Osteoblast (primary cell): ENCODE results near the gene NOSTRIN. TPM values are rescaled to one million over a fixed set of nuclear protein-coding genes. Genes with fewer than 3 reads are reported as not detected.
A peak's percentile ranks its signal among the peaks of the same experiment; 100 is the strongest.
"Not testable (repeated sequence)": the region's sequence is repeated elsewhere in the genome, so short reads cannot be mapped to it uniquely, and the experiment has no call there.

Experiments
- DNase-seq: peaks from one replicate; pipeline ENCODE4 v3.0.0; 2011; ENCODE audit warnings: low spot score, mixed read lengths; ENCODE audit not compliant: insufficient read length; ENCODE audit errors: missing footprints
- H2AFZ ChIP-seq: 2 replicates; pipeline ENCODE4 v1.6.0; 2011; ENCODE audit warnings: mild to moderate bottlenecking, low read length
- H3K27ac ChIP-seq: 2 replicates; pipeline ENCODE4 v1.5.1; 2011; ENCODE audit warnings: mild to moderate bottlenecking, low read depth, low read length, moderate library complexity
- H3K27me3 ChIP-seq: 2 replicates; pipeline ENCODE4 v1.6.0; 2012; ENCODE audit warnings: mild to moderate bottlenecking, control low read depth, inconsistent platforms, low read length, moderate library complexity; ENCODE audit not compliant: insufficient read depth
- H3K36me3 ChIP-seq: 2 replicates; pipeline ENCODE4 v1.5.1; 2011; ENCODE audit warnings: mild to moderate bottlenecking, low read length, control low read depth, moderate library complexity; ENCODE audit not compliant: insufficient read depth
- H3K4me1 ChIP-seq: 2 replicates; pipeline ENCODE4 v1.5.1; 2011; ENCODE audit warnings: mild to moderate bottlenecking, low read length, control low read depth, moderate library complexity; ENCODE audit not compliant: insufficient read depth
- H3K4me2 ChIP-seq: 2 replicates; pipeline ENCODE4 v1.6.0; 2011; ENCODE audit warnings: mild to moderate bottlenecking, low read length; ENCODE audit not compliant: insufficient read depth
- H3K4me3 ChIP-seq: fragments of 200-600 bp; sonication (generic); 3 replicates; pipeline ENCODE4 v1.5.1; 2012; ENCODE audit warnings: mild to moderate bottlenecking, low read length, inconsistent platforms; ENCODE audit not compliant: insufficient read depth
- H3K79me2 ChIP-seq: 2 replicates; pipeline ENCODE4 v1.6.0; 2012; ENCODE audit warnings: mild to moderate bottlenecking, low read length, control low read depth, inconsistent platforms; ENCODE audit not compliant: insufficient read depth
- H3K9me3 ChIP-seq: 2 replicates; pipeline ENCODE4 v1.5.1; 2011; ENCODE audit warnings: low read depth, low read length, control low read depth
- H4K20me1 ChIP-seq: 2 replicates; pipeline ENCODE4 v1.6.0; 2012; ENCODE audit warnings: mild to moderate bottlenecking, low read length, control low read depth; ENCODE audit not compliant: insufficient read depth
- total RNA-seq: library from RNA; depleted of rRNA; stranded (reverse); fragments of >200 nt; gene quantifications from 2 replicates; pipeline ENCODE4 v1.2.3, GENCODE V29; 2012
- TF ChIP-seq, protein P1 (sequence below): IDR thresholded peaks from 2 replicates; pipeline ENCODE4 v1.5.1; 2011; ENCODE audit warnings: mild to moderate bottlenecking, low read depth, low read length, moderate library complexity; ENCODE audit errors: extremely low read depth

The NOSTRIN gene
- total RNA-seq, 1 donor, result 1.4 TPM

GRCh38 chr2:168874368-168875054 is 72.1 kb downstream of the NOSTRIN start:
- Histone ChIP-seq H3K27me3 (no peaks in the 10 kb centered on the region), H3K9me3 (no peaks in the 10 kb centered on the region), H4K20me1 (no peaks in the 10 kb centered on the region), H2AFZ (peak overlapping the region; percentile 27), H3K79me2 (no peaks in the 10 kb centered on the region), H3K36me3 (no peaks in the 10 kb centered on the region), H3K4me3 (no peak overlapping the region), H3K4me1 (no peaks in the 10 kb centered on the region), H3K4me2 (no peak overlapping the region), H3K27ac (no peak overlapping the region)
- DNase-seq, result no peak
- TF ChIP-seq, protein P1, sequence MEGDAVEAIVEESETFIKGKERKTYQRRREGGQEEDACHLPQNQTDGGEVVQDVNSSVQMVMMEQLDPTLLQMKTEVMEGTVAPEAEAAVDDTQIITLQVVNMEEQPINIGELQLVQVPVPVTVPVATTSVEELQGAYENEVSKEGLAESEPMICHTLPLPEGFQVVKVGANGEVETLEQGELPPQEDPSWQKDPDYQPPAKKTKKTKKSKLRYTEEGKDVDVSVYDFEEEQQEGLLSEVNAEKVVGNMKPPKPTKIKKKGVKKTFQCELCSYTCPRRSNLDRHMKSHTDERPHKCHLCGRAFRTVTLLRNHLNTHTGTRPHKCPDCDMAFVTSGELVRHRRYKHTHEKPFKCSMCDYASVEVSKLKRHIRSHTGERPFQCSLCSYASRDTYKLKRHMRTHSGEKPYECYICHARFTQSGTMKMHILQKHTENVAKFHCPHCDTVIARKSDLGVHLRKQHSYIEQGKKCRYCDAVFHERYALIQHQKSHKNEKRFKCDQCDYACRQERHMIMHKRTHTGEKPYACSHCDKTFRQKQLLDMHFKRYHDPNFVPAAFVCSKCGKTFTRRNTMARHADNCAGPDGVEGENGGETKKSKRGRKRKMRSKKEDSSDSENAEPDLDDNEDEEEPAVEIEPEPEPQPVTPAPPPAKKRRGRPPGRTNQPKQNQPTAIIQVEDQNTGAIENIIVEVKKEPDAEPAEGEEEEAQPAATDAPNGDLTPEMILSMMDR, result no peak

DNA sequence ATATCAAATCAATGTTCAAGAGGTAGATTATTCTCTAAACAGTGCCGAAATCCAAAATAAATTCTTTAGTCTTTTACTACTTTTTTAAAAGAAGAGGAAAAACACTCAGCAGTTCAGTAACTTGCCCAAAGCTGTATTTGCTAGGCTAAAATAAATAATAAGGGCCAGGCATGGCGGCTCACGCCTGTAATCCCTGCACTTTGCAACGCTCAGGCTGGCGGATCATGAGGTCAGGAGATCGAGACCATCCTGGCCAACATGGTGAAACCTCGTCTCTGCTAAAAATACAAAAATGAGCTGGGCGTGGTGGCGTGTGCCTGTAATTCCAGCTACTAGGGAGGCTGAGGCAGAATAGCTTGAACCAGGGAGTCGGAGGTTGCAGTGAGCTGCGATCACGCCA is 79.7 kb downstream of the NOSTRIN start:
- H4K20me1 ChIP-seq, H3K9me3 ChIP-seq, H3K36me3 ChIP-seq, H3K4me3 ChIP-seq, H3K27me3 ChIP-seq, DNase-seq, H3K79me2 ChIP-seq, H3K4me2 ChIP-seq, H3K27ac ChIP-seq, H3K4me1 ChIP-seq: not testable (repeated sequence)
- H2AFZ ChIP-seq, result peak overlapping the region; percentile 2

- H3K9me3 ChIP-seq, result no peaks in the 10 kb centered on the region
Observed at GRCh38 chr2:168884975-168885374, 82.5 kb downstream of the NOSTRIN start.

DNA sequence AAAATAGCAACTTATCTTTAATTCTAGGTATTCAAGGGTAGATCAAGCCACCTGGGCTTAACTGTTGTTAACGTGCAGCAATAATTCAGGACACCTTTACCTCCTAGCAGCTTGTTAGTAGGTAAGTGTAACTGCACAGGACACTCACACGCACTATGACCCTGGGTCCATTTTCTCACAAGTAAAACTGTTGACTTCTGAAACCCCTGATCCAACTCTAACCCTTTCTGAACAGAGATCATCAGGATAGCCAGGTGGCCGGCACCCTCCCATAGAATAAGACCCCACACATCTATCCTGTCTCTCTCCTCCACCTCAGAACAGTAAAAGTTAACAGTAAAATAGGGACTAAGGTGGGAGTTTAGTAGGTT is 87.2 kb downstream of the NOSTRIN start:
- TF ChIP-seq, protein P1, result no peak
- Histone ChIP-seq H3K27ac (peak overlapping the region; percentile 34), H3K4me3 (peak overlapping the region; percentile 85)

More at GRCh38 chr2:168884975-168885374, 82.5 kb downstream of the NOSTRIN start:
- peak overlapping the region; percentile 29 for H2AFZ ChIP-seq
- H3K27me3 ChIP-seq, result no peaks in the 10 kb centered on the region
- peaks cover 10% of the 10 kb centered on the region for H3K4me1 ChIP-seq
- no peak overlapping the region for H3K4me2 ChIP-seq
- no peaks in the 10 kb centered on the region for H4K20me1 ChIP-seq
- peak overlapping the region; percentile 31 for H3K27ac ChIP-seq
- H3K36me3 ChIP-seq, result no peaks in the 10 kb centered on the region
- peak; percentile 73 for DNase-seq
- no peak overlapping the region for H3K4me3 ChIP-seq
- TF ChIP-seq, protein P1, result no peak
- H3K79me2 ChIP-seq, result peaks cover 13% of the 10 kb centered on the region

More for the DNA sequence above, 87.2 kb downstream of the NOSTRIN start:
- H3K4me1 ChIP-seq, result peaks cover 13% of the 10 kb centered on the region
- H3K79me2 ChIP-seq, result peaks cover 13% of the 10 kb centered on the region
- H3K9me3 ChIP-seq, result no peaks in the 10 kb centered on the region
- peak overlapping the region; percentile 92 for H3K4me2 ChIP-seq
- no peaks in the 10 kb centered on the region for H4K20me1 ChIP-seq
- H3K27me3 ChIP-seq, result peaks cover 10% of the 10 kb centered on the region
- H3K36me3 ChIP-seq, result no peaks in the 10 kb centered on the region
- H2AFZ ChIP-seq, result peak overlapping the region; percentile 98
- no peak for DNase-seq
